Skin of body (tissue), 2 donors: ENCODE measurements around the gene COL1A1. TPM values are rescaled to one million over a fixed set of nuclear protein-coding genes. Genes with fewer than 3 reads are reported as not detected.

Source experiments
- DNase-seq: peaks from one replicate; lab custom pipeline; 2025; lab: John Stamatoyannopoulos, UW
- total RNA-seq: library from RNA; depleted of rRNA; stranded (reverse); fragments of >200 nt; gene quantifications from one replicate; pipeline ENCODE4 v1.2.3, GENCODE V29; 2014

Gene COL1A1
- total RNA-seq, 1 donor from 2014 or later, result 5,022 TPM

DNA sequence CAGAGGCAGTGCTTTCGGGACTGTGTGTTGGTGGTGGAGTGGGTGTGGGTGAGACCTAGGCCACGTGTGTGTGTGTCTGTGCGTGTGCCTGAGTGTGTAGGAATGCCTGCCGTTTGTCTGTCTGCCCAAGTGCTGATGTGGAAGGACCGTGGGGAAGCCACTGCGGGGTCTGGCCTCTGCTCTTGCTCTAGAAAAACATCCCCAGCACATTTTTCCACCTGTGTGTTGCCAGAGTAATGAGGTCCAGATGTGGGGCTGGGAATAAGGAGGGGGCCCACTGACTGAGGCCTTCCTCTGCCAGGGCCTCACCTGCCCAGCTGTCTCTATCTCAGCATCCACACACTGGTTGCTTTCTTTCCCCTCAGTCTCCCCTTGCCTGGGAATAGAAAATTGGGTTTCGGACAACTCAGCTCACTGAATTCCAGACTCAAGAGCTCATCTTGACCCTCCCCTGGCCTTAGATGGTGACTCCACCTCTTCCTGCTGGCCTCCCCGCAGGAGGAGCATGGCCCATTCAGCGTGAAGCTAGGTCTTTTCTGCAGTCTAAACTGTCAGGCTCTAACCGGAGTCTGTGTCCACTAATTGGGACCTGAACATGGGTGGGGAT lies 28.0 kb downstream of the COL1A1 start:
- peak; percentile 76 for DNase-seq

DNA sequence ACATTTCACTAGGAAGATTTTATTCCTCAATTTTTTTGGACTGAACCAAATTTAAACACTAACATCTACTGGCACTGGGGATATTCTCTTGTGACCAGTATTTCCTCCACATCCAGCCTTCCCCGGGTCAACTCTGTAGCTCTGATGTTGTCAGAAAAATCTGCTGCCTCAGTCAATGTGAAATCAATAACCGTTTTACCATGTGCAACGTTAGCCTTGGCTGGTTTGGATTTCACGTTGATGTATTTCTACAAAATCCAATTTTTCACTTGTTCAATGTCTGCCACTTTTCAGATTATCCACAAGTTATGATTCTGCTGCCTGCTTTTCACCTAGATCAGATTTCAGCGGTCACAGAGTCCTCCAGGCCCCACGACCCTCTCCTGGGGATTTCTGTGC lies 28.5 kb downstream of the COL1A1 start:
- peak; percentile 39 for DNase-seq

DNA sequence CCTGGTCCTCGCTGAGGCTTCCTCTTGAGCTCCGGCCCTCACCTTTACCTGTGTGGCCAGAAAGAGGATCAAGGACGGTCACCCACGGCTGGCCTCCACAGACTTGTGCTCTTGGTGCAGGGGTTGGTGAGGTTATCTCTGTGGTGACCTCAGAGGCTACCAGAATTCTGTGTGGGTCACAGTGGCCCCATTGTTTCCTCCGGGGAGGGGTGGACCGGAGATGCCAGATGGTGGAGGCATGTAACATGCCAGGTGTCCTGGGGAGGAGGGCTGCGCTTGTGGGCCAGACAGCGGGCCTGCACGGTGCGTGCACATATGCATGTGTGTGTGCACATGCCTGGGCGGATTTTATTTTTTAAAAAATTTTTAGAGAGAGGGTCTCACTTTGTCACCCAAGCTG lies 29.3 kb downstream of the COL1A1 start:
- no peak for DNase-seq

DNA sequence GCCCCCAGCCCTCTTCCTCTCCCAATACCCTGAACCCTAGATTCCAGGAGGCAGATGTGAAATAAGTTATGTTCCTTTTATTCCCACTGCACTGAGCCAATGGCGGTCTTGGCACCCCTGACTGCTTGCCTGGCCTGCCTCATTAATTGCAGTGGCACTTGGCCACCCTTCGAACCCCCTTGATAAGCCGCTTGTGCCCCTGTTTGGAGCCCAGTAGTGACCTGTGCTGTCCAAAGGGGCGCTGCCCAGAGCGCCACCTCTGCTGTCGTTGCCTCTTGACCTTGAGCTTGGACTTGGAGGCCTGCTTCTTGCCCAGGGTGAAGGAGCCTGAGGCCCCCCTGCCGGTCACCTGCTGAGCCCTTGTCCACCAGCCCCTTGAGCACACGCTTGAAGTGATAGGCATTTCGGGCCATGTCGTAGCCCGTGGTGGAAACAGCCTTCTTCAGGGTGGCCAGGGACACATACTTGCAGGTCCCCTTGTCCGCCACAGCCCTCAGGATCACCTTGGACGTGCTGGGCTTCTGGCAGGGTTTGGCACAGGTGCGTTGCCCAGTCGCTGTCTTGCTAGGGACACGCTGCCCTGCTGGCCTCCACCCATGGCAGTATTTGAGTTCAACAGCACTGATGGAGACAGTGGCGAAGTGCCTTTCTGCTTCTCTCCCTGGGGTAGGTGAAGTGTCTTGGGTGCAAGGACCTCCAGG lies 29.9 kb downstream of the COL1A1 start:
- DNase-seq, result no peak

DNA sequence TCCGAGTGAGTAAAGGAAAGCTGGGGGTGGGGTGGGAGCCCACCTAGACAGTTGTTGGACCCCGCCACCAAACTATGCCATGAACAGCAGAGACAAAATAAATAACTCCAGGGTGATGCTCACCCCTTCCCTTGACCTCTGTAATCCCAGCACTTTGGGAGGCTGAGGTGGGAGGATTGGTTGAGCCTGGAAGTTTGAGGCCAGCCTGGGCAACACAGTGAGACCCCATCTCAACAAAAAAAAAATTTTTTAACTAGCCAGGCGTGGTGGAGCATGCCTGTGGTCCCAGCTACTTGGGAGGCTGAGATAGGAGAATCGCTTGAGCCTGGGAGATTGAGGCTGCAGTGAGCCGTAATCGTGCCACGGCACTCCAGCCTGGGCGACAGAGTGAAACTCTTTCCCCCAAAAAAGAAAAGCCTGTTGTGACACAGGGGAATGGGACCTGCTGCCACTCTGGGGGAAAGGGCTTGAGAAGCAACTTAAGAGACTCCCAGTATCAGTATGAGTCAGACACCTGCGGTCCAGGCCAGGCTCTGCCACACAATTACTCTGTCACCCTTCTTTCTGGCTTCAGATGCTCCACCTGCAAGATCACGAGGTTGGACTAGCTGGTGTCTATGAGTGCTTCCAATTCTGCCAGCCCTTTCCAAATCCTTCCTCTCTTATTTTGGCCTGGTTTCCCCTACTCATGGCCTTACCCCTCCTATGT lies 30.6 kb downstream of the COL1A1 start:
- no peak for DNase-seq

DNA sequence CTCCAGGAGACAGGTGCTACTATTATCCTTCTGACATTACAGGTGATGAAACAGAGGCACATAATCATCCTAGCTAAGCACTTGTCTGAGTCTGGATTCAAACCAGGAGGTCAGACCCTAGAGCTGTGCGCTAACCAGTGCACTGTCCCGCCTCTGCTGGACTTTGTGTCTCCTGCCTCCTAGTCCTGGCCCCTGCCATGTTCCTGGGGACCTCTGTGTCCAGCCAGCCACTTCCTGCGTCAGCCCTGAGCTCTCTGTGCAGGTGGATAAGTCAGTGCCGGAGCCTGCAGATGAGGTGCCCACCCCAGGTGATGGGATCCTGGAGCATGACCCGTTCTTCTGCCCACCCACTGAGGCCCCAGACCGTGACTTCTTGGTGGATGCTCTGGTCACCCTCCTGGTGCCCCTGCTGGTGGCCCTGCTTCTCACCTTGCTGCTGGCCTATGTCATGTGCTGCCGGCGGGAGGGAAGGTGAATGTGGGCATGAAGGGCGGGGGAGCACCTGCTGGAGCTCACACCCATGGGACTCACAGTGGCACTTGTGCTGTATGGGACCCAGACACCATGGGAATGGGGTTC lies 31.5 kb downstream of the COL1A1 start:
- DNase-seq, result no peak

DNA sequence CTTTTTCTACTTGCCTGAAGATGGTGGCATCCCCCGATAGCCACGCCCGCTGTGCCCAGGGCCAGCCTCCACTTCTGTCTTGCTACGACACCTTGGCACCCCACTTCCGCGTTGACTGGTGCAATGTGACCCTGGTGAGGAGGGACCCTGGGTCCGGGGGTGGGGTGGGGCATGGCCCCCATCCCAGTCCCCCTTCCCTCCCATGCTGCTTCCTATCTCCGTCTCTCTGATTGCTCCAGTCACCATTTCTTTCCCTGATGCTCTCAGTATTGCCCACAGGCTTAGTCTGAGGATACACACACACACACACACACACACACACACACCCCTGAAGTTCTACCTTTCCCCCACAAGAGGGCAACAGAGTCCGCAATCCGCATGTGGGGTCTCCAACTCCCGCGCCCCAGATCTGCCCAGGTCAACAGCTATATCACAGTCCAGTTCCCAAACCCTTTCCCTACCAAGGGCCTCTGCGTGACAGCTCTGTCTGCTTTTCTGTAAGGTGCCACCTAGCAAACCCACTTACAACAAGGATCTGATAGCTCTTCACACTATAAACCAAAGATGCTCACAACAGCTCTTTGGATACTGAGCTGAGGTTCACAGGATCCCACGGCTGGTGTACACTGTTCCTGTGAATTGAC lies 32.2 kb downstream of the COL1A1 start:
- DNase-seq, result peak; percentile 60

DNA sequence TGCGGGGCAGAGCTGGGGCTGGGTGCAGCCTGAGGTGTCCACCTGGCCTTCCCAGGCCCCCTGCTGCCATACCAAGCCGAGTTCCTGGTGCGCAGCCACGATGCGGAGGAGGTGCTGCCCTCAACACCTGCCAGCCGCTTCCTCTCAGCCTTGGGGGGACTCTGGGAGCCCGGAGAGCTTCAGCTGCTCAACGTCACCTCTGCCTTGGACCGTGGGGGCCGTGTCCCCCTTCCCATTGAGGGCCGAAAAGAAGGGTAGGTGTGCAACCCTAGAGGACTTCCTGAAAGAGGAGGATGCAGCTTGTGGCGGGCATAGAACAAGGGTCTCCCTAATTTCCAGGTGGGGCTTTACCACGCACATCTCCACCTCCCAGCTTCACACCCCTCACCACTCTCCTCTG lies 33.1 kb downstream of the COL1A1 start:
- DNase-seq, result no peak

DNA sequence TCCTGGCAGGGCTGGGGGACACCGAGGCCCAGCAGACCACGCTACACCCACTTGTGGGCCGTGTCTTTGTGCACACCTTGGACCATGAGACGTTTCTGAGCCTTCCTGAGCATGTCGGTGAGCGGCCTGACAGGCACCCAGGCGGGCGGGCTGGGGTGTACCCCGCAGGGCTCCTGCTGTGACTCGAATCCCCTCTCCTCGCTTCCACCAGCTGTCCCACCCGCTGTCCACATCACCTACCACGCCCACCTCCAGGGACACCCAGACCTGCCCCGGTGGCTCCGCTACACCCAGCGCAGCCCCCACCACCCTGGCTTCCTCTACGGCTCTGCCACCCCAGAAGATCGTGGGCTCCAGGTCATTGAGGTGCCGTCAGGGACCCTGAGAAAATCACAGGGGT lies 34.1 kb downstream of the COL1A1 start:
- no peak for DNase-seq

DNA sequence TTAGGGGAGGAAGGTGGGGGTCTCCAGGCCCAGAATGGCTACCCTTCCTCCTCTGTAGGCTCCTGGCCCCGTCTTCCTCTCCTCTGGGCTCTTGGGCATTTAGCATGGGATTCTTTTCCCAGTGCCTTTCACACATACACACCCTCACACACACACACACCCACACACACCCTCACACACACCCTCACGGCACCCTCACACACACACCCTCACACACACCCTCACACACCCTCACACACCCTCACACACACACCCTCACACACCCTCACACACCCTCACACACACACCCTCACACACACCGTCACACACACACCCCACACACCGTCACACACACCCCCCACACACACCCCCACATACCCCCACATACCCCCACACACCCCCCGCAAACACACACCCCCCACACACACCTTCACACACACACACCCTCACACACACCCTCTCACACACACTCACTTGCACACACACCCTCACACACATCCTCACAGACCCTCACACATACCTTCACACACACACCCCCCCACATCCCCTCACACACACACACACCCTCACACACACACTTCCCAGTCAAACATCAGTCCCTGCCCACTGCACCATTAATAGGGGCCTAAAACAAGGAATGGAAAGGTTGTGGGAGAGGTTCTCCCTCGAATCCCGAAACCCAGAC lies 34.8 kb downstream of the COL1A1 start:
- no peak for DNase-seq

DNA sequence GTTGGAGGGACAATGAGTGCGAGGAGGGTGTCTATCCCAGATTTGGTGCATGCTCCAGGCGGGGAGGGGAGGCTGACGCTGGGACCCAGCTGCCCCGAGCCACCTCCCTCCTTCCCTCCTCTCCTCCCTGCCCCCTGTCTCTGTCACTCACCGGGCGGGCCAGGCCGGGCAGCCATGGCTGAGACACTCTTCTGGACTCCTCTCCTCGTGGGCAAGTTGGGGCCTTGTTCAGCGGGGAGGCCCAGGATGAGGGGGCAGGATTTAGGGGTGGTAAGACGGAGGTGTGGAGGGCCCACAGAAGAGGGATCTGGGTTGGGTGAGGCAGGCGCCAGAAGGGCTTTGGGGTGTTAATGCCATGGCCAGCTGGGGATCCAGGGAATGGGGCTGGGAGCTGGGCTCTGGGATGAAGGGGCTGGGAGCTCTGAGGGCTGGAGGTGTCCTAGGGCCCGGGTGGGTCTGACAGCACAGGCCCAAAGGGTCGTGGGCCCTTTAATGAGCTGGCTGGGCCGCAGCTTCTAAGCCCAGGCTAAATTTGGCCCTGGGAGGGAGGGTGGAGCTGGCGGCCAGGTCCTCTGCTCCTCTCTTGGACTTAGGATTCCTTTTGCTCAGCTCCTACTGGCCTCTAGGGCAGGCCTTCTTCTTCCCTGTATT lies 35.4 kb downstream of the COL1A1 start, which contains the start of gene SGCA:
SGCA (plus strand) TSS at position 139 of the 651 bp plus-strand sequence; CDS start at position 175, 36 bp downstream.
- no peak for DNase-seq

DNA sequence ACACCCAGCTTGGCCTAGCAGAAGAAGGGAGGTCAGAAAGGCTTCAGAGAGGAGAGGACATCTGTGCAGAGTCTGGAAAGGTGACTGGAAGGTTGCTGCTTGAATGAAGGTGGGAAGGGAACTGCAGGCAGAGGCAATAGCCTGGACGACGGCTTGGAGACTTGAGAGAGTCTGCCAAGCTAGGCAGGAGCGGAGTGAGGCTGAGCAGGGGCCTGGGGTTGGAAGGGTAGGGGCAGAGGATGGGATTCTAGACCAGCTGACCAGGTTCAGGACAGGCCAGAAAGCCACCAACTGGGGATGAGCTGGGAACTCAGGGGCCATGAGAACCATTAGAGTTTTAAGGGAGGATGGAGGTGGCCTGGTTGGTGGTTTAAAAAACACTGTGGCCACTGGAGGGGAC lies 36.0 kb downstream of the COL1A1 start:
- no peak for DNase-seq

DNA sequence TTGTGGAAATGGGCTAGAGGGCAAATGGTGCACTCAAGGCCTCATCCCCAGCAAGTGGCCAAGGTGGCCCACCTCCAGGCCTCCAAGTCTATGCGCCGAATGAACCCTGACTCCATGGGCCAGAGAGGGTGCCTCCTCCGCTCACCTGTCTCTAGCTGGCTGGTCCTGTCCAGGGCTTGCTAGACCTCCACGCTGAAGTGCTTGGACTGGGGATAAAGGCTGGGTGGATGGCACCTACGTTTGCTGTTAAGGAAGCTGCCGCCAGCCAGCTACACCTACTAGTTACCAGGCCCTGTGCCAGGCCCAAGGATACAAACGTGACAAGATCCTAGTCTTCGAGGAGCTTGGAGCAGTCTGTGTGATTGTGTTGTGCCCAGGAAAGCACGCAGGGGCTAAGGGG lies 36.4 kb downstream of the COL1A1 start:
- no peak for DNase-seq

DNA sequence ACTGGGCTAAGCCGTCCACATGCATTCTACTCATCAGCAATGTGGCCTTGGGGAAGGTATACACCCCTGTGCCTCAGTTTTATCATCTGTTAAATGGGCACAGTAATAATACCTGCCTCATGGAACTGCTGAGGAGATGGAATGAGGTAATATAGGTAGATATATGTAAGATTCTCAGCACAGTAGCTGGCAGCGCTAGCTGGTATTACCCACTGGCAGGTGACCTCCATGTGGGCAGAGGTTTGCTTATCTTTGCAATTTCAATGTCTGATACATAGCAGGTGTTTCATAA lies 36.8 kb downstream of the COL1A1 start:
- DNase-seq, result no peak

DNA sequence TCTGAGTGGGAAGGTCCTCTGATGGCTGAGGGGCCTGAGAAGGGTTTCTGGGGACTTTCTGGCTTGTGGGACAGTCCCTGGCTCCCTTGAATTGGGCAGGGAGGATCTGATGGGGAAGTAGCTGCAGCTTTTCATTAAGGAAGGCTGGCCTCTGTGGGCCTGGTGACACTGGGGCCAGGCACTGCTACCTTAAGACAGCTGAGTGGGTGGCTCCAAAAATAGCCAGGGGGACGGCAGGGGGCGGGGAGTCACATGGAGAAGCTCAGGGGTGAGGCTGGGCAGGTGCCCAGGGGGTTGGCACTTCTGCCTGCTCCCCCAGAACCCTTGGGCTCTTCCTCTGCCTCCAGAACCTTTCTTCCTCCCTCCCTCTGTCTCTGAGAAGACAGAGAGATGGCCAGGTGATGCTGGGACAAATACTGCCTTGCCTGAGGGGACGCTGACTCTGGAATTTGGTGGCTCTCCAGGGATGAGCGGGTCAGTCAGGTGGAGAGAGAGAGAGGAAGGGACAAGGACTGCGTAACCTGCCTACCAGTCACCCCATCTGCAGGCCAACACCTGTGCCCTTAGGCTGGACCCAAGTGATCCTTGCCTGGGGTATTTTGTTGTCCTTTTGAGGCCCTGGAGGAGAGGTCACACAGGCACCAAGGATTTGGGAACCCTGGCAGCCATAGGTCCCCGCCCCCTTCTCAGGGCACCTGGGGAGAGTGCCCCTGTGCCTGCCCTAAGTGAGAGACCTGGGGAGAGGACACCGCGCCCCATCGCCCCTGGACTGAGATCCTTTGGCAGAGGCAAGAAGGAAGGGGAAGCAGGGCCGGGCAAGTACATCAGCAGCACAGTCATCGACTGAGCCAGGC lies 37.4 kb downstream of the COL1A1 start:
- DNase-seq, result no peak

DNA sequence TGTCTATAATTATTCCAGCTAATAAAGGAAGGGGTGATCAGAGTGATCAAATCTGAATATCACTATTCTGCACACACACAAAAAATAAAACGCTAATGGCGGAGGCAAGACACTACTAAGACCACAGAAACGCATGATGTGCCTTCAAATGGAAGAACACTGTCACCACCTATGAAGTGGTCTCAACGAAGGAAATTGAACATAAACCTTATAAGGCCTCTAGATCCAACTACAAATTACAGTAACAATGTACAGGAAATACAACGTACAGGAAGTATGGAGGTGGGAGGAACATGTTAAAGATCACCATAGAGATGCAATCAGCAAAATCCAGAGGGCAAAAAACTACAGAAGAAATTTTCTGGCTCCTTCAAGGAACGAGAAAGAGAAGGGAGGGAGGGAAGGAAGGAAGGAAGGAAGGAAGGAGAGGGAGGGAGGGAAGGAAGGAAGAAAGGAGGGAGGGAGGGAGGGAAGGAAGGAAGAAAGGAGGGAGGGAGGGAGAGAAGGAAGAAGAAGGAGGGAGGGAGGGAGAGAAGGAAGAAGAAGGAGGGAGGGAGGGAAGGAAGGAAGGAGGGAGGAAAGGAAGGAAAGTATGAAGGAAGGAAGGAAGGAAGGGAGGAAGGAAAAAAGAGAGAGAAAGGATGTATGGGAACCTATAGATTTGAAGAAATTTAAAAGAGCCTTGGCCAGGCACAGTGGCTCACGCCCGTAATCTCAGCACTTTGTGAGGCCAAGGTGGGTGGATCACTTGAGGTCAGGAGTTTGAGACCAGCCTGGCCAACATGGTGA lies 38.8 kb downstream of the COL1A1 start:
- DNase-seq, result no peak

DNA sequence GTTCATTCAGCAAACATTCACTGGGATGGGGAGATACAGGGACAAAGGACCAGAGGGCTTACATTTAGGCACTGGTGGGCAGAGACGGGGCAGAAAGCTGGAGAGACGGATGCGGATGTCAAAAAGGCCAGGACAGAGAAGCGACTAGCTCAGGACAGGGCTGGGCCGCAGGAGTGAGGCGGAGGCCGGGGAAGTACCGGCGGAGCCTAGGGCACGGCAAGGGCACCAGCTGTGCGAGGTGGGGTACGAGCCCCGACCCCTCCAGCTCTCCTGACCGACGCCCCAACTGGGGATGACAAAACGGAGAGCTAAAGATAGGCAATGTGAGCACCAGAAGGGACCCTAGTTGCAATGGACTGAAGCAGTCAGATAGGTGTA lies 39.5 kb downstream of the COL1A1 start:
- no peak for DNase-seq

DNA sequence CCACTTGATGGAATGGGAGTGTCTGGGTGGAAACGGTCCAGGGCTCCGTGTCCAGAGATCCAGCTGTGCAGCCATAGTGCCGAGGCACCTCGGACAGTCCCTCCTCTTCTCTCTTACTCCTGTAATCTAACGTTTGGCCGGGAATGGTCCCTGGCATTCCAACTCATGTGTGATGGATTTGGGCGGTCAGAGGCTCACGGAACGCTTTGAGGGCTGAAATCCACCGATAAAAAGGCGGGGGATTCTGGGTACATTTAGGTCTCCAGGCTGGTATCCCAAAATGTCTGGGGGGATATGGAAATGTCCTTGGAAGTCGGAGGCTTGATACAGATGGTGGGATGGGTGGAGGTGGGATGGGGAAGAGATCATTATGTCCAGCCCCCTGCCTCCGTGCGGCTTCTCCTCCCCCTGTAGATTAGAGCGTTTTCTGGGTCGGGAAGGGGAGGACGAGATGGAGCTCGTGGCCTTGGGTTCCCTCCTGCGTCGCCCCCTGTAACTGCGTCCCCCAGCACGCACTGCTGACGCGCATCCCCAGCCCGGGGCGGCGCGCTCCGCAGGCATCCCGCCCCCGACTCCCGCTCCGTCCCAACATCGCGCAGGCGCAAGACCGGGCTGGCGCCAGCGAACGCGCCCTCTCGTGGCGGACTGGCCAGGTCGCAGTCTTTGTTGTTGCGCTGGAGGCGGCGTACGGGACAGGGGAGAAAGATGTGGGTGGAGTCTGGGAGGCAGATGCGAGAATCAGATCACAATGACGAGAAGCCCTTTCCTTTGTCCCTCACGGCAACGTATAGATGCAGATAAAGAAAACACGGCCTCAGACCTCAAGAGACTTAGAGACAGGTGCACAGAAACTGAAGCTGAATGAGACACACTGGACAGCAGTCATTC lies 40.2 kb downstream of the COL1A1 start:
- DNase-seq, result peak; percentile 96
